ENCODE results near the gene CYP4F3.
"Not testable (repeated sequence)": the region's sequence is repeated elsewhere in the genome, so short reads cannot be mapped to it uniquely, and the experiment has no call there.

The CYP4F3 gene

GRCh38 chr19:15666883-15667282, 26.2 kb downstream of the CYP4F3 start:
- no peak for DNase-seq

DNA sequence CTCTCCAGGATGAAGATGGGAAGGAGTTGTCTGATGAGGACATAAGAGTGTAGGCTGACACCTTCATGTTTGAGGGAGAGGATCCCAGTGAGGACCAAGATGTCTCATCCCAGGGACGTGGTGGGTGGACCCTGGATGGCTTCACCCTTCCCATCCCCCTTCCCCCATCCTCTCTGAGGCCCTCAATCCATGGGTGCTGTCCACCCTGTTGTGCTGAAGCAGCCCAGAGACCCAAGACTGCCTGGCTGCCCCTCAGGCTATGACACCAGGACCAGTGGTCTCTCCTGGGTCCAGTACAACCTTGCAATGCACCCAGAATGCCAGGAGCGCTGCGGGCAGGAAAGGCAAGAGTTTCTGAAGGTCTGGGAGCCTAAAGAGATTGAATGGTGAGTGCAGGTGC, 28.7 kb downstream of the CYP4F3 start:
- DNase-seq = no peak

- no peak for DNase-seq
Measured at GRCh38 chr19:15669891-15670290, 29.2 kb downstream of the CYP4F3 start.

- DNase-seq = no peak
Measured at GRCh38 chr19:15671237-15671821, 30.6 kb downstream of the CYP4F3 start.

DNA sequence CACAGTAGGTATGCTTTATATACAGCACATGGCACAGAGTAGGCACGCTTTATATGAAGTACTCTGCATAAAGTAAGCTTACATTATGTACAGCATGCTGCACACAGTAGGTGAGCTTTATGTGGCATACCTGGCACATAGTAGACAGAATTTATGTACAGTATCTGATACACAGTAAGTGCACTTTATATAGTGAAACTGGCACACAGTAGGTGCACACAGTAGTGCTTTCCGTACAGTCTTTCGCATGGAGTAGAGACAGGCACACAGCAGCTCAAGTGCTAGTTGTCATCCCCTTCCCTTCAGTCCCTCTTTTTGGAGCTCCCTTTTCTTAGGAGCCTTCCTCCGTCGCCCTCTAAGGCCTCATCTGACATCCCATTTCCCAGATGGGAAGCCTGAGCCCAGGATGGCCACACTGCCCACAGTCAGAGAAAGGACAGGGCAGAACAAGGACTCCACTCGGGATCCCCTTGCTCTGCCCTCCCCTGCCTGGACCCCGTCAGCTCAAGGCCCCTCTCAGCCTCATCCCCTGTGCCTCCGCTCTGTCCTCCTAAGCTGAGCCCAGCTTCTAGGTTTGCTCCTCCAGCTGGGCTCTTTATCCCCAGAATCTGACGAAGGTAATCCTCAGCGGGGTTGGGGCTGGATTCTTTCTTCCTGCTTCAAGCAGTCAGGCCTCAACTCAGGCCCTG, 31.3 kb downstream of the CYP4F3 start:
- DNase-seq = no peak

DNA sequence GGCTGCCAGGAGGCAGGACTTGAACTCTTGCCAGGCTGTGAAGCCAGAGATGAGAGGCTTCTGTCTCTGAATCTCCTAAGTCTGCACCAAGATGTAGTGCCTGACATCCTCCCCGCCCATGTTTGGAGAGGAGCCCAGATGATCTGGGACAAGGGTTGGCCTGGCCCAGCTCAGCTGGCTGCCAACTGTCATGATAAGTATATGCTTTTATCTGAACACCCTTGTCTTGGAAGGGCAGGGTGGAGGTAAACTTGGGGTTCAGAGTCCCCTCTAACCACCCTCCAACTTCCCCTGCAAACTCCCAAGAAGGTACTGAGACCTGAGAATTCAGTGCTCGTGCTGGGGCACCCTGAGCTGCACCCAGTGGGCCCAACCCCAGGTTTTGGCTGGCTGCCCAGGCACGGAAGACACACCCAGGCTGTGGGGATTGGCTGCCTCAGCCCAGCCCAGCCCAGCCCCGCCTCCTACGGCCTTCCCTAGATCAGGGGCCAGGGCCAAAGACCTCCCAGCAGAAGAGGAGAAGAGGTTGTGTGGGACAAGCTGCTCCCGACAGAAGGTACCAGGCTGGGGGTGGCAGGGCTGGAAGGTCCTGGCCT, 32.0 kb downstream of the CYP4F3 start, which contains the start of gene CYP4F12:
TSS of gene CYP4F12 (plus strand) at position 508 of the 596 bp plus-strand sequence. CDS start 443 bp downstream, outside the sequence.
- DNase-seq = peak in 8 of 56 donors; percentile 4 to 48 (median 12)

DNA sequence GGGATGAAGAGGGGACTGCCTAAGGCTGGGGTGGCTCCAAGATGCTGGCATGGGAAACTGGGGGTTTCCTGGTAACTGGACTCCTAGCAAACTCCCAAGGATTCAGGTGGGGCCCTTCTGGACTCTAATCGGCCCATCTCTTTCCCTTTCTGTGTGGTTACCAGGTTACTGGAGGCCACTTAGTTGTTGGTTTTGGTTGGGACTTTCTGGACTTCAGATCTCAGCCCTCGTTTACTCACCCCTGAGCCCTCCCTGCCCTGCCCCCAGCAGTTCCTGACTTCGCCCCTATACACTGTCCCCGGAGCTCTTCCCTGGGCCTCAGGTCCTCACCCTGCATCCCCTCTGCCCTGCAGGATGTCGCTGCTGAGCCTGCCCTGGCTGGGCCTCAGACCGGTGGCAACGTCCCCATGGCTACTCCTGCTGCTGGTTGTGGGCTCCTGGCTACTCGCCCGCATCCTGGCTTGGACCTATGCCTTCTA, 32.5 kb downstream of the CYP4F3 start:
- no peak for DNase-seq

GRCh38 chr19:15675560-15675959, 34.9 kb downstream of the CYP4F3 start:
- no peak for DNase-seq

DNA sequence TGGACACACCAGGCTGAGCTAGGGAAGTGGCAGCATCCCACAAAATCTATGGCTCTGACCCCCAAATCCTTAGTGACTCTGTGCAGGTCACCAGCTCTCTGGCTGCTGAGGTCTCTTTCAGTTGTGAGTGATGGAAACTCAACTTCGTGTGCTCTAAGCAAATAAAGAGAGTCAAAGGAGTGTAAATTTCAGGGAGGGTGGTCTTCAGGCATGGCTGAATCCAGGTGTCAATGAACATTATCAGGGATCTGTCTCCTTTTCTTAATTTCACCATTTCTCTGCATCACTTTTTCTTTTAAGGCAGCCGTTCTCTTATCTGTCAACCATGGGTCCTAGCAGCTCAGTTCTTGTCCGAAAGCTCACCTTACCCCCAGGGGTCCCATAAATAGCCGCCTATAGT, 38.4 kb downstream of the CYP4F3 start:
- DNase-seq = no peak

DNA sequence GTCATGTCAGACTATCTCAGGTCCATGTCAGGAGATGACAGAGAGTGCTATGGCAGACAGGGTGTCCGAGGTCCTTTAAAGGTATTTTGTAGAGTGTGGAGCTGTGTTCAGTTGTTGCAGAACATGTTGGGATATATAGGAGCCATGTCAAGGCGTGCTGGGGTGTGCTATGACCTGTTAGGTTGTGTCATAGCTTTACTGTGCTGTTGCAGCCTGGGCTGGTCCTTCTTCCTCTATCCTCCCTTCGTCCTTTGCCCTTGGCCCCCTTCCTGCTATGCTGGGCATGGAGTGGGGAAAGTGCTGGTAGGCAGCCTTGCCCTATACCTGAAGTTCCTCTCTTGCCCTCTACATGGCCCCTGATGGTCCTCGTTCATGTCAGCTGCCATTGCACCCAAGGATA, 39.2 kb downstream of the CYP4F3 start:
- not testable (repeated sequence) for DNase-seq

DNA sequence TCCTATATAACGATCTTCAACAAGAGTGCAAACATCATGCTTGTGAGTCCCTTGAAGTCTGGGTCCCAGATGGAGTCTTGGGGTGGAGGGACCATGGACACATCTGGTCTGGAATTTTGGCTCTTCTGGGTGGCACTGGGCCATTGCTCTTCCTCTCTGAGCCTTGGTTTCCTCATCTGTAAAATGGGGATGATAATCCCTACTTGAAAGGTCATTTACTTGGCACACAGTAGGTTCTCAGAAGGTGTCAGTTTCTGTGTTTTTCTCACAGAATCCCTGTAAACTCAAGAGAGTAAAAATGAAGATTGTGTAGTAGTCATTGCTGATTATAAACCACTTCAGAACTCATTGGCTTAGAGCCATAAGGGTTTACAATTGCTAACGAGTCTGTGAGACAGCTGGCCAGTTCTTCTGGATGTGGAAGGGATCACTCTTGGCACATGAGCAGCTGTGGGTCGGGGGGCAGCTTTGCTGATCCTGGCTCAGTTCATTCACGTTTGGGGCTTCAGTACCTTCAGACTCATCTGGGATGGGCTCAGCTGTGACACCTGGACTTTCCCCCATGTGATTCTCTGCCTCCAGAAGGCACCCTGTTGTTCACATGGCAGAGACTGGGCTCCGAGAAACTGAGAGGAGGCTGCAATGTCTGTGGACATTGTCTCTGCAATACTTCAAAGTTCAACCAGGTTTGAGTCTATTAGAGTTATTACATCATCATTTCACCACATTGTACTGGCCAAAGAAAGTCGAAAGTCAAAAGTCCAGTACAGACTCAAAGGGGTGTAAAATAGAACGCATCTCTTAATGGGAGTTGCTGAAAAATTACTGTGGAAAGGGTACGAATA, 40.0 kb downstream of the CYP4F3 start:
- DNase-seq = no peak

DNA sequence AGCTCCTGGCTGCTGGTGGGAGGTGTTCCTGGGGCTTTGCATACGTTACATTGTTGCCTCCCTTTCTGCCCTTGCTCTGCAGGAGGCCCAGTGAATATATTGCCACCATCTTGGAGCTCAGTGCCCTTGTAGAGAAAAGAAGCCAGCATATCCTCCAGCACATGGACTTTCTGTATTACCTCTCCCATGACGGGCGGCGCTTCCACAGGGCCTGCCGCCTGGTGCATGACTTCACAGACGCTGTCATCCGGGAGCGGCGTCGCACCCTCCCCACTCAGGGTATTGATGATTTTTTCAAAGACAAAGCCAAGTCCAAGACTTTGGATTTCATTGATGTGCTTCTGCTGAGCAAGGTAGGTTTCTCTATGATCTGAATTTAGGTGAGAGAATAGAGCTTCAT, 42.7 kb downstream of the CYP4F3 start:
- DNase-seq = no peak

GRCh38 chr19:15684828-15685227, 44.1 kb downstream of the CYP4F3 start:
- DNase-seq = no peak

GRCh38 chr19:15696654-15697194, 56.0 kb downstream of the CYP4F3 start:
- no peak for DNase-seq

GRCh38 chr19:15701757-15702533, 61.2 kb downstream of the CYP4F3 start:
- no peak for DNase-seq

DNA sequence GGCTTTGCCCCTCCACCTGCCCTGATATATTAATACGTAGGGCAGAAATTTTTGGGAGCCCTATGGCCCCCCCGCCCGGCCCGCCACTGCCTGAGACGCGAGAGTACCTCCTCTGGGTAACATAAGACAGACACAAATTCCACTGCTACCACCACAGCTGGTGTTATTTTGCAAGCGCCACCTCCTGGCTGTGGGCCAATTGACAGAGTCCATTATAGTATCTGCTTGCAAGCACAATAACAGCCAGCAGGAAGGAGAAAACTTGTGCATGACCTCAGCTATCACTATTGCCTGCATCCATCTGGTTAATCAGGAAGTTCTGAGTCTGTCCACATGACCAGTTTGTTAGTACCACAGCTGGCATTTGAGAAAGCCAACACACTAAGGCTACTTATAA, 61.8 kb downstream of the CYP4F3 start:
- DNase-seq = peak in 9 of 56 donors; percentile 0 to 36 (median 3)

Measured in amygdala (tissue), 56 donors.